Measurements from ENCODE around the gene FHIT.

DNA sequence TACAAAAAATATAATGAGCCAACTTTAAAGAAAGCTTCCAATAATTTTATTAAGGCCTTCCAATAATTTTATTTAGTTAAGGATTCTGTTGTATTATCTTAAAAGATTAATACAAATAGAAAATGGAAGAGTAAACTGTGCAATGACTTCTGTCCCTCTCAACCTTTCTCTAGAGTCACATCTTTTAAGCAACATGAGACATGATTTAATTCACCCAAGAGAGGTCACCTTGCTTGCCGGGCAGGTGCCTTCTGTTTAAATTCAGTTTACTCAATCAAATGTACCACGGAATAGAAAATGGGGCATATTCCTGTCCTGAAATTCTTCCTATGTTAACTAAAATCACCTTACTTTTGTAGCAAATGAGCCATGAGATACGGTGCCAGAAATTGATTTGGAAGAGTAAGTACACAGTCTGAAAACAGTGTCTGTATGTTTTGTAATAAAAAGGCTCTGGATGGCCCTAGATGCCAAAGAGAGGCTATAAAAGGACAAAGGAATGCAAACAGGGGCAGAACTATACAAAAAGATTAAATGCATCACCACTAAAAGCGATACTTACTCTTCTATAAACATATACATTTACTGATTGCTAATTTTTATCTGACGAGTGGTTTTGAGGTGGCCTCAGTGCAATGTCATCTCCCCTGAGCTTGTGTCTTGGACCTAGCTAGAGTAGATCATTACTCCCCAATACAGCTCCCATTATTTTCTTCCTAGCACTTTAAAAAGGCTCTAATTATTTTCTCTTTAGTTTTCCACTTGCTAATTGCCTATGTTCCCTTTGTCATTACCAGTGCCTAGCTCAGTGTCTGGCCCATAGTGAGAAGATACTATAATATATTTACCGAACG lies 134.0 kb downstream of the FHIT start:
- TF ChIP-seq FOXJ3 (CRISPR knock-in tag; IDR thresholded peaks at IDR 0.05) (no peak), IRF3 (IDR thresholded peaks at IDR 0.05; ENCODE audit: low read depth, low read length) (no peak), SMC3 (IDR thresholded peaks at IDR 0.05; ENCODE audit: low read depth, low read length) (no peak), JUND (IDR thresholded peaks at IDR 0.05) (no peak), NFIC (IDR thresholded peaks at IDR 0.05; ENCODE audit: borderline replicate concordance) (no peak), SIN3A (IDR thresholded peaks at IDR 0.05; ENCODE audit: borderline replicate concordance, low read depth, low read length) (no peak), YY1 (IDR thresholded peaks at IDR 0.05; ENCODE audit: low read depth) (no peak), EZH2phosphoT487 (IDR thresholded peaks at IDR 0.05; ENCODE audit: borderline replicate concordance, low read depth) (no peak), GABPA (IDR thresholded peaks at IDR 0.05; ENCODE audit: low read depth) (no peak)
- TF ChIP-seq, protein P1, sequence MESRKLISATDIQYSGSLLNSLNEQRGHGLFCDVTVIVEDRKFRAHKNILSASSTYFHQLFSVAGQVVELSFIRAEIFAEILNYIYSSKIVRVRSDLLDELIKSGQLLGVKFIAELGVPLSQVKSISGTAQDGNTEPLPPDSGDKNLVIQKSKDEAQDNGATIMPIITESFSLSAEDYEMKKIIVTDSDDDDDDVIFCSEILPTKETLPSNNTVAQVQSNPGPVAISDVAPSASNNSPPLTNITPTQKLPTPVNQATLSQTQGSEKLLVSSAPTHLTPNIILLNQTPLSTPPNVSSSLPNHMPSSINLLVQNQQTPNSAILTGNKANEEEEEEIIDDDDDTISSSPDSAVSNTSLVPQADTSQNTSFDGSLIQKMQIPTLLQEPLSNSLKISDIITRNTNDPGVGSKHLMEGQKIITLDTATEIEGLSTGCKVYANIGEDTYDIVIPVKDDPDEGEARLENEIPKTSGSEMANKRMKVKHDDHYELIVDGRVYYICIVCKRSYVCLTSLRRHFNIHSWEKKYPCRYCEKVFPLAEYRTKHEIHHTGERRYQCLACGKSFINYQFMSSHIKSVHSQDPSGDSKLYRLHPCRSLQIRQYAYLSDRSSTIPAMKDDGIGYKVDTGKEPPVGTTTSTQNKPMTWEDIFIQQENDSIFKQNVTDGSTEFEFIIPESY (IDR thresholded peaks at IDR 0.05; ENCODE audit: borderline replicate concordance, low read depth), result no peak
- TF ChIP-seq, protein P2, sequence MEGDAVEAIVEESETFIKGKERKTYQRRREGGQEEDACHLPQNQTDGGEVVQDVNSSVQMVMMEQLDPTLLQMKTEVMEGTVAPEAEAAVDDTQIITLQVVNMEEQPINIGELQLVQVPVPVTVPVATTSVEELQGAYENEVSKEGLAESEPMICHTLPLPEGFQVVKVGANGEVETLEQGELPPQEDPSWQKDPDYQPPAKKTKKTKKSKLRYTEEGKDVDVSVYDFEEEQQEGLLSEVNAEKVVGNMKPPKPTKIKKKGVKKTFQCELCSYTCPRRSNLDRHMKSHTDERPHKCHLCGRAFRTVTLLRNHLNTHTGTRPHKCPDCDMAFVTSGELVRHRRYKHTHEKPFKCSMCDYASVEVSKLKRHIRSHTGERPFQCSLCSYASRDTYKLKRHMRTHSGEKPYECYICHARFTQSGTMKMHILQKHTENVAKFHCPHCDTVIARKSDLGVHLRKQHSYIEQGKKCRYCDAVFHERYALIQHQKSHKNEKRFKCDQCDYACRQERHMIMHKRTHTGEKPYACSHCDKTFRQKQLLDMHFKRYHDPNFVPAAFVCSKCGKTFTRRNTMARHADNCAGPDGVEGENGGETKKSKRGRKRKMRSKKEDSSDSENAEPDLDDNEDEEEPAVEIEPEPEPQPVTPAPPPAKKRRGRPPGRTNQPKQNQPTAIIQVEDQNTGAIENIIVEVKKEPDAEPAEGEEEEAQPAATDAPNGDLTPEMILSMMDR (IDR thresholded peaks at IDR 0.05), result no peak
- TF ChIP-seq, protein P3, sequence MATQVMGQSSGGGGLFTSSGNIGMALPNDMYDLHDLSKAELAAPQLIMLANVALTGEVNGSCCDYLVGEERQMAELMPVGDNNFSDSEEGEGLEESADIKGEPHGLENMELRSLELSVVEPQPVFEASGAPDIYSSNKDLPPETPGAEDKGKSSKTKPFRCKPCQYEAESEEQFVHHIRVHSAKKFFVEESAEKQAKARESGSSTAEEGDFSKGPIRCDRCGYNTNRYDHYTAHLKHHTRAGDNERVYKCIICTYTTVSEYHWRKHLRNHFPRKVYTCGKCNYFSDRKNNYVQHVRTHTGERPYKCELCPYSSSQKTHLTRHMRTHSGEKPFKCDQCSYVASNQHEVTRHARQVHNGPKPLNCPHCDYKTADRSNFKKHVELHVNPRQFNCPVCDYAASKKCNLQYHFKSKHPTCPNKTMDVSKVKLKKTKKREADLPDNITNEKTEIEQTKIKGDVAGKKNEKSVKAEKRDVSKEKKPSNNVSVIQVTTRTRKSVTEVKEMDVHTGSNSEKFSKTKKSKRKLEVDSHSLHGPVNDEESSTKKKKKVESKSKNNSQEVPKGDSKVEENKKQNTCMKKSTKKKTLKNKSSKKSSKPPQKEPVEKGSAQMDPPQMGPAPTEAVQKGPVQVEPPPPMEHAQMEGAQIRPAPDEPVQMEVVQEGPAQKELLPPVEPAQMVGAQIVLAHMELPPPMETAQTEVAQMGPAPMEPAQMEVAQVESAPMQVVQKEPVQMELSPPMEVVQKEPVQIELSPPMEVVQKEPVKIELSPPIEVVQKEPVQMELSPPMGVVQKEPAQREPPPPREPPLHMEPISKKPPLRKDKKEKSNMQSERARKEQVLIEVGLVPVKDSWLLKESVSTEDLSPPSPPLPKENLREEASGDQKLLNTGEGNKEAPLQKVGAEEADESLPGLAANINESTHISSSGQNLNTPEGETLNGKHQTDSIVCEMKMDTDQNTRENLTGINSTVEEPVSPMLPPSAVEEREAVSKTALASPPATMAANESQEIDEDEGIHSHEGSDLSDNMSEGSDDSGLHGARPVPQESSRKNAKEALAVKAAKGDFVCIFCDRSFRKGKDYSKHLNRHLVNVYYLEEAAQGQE (IDR thresholded peaks at IDR 0.05; ENCODE audit: low read depth, low read length), result no peak
